HG03457 (cell line): Measurements from ENCODE around the gene LRRC74B.
"Not testable (repeated sequence)": the region's sequence is repeated elsewhere in the genome, so short reads cannot be mapped to it uniquely, and the experiment has no call there.

Experiments used
- ATAC-seq: cut with Tn5 transposase; IDR thresholded peaks from one replicate; pipeline ENCODE4 v1.9.1; 2021; ENCODE audit warnings: moderate number of reproducible peaks; ENCODE audit not compliant: unreplicated experiment

Gene LRRC74B

GRCh38 chr22:21045585-21046294 is at the start of gene LRRC74B:
TSS of gene LRRC74B (plus strand) at chr22:21045946. CDS start at chr22:21045987, 41 bp downstream.
- peak; percentile 60 for ATAC-seq

- ATAC-seq: no peak
Measured at GRCh38 chr22:20996031-20996410, 49.7 kb upstream of the LRRC74B start.

GRCh38 chr22:20996598-20997535 is 48.9 kb upstream of the LRRC74B start:
- no peak for ATAC-seq

- no peak for ATAC-seq
Measured at GRCh38 chr22:20997536-20998257, 48.0 kb upstream of the LRRC74B start.

GRCh38 chr22:20998411-20999336 is 47.1 kb upstream of the LRRC74B start:
- no peak for ATAC-seq

- no peak for ATAC-seq
Measured at GRCh38 chr22:20999350-21000206, 46.2 kb upstream of the LRRC74B start.

GRCh38 chr22:21000207-21000986 is 45.3 kb upstream of the LRRC74B start:
- no peak for ATAC-seq

- ATAC-seq: no peak
Measured at GRCh38 chr22:21000987-21001600, 44.7 kb upstream of the LRRC74B start.

- ATAC-seq: peak; percentile 57
Measured at GRCh38 chr22:21001601-21002325, 44.0 kb upstream of the LRRC74B start, which contains the start of gene THAP7. TSS of gene THAP7 (minus strand) at chr22:21002118. CDS start at chr22:21001911, 207 bp downstream.

GRCh38 chr22:21003782-21004181 is 42.0 kb upstream of the LRRC74B start:
- ATAC-seq: no peak

- ATAC-seq: not testable (repeated sequence)
Measured at GRCh38 chr22:21009208-21009607, 36.5 kb upstream of the LRRC74B start.

- ATAC-seq: no peak
Measured at GRCh38 chr22:21009638-21010425, 35.9 kb upstream of the LRRC74B start.

GRCh38 chr22:21010426-21011113 is 35.2 kb upstream of the LRRC74B start:
- ATAC-seq: no peak

- ATAC-seq: no peak
Measured at GRCh38 chr22:21012446-21013407, 33.0 kb upstream of the LRRC74B start.
